SK-N-SH (cell line): ENCODE results near the gene HTR3E. TPM values are rescaled to one million over a fixed set of nuclear protein-coding genes. Genes with fewer than 3 reads are reported as not detected.

Experiments used
- CTCF ChIA-PET: fragments of 300-600, 350-600 bp; formaldehyde crosslinking; extraction: SDS; loops from one replicate; lab custom pipeline; 2021; lab: Yijun Ruan, JAX
- POLR2A ChIA-PET: fragments of 350-600 bp; sonication (Branson Sonifier 250); formaldehyde crosslinking; extraction: SDS; loops from one replicate; lab custom pipeline; 2020; ENCODE audit warnings: antibody characterized with exemption, inconsistent platforms; lab: Yijun Ruan, JAX
- DNase-seq: peaks from one replicate; pipeline ENCODE4 v3.0.0; 2012
- H2AFZ ChIP-seq: fragments of 200-600 bp; sonication (generic); 2 replicates; pipeline ENCODE4 v1.8.1; 2016; ENCODE audit warnings: antibody characterized with exemption, mild to moderate bottlenecking, low read depth
- H3F3A ChIP-seq: fragments of 200-600 bp; sonication (generic); replicated peaks from 2 replicates; pipeline ENCODE3; 2016; ENCODE audit warnings: antibody characterized with exemption, mild to moderate bottlenecking; ENCODE audit not compliant: insufficient read depth
- H3K27ac ChIP-seq, 2 experiments: fragments of 200-500 bp in 1 of 2; fragments of 200-600 bp in 1 of 2; sonication (Bioruptor generic) in 1 of 2; sonication (generic), shearing (Covaris generic) in 1 of 2; 2 replicates each; pipeline versions ENCODE4 v1.5.1 to v1.6.1; 2014 to 2016; ENCODE audit warnings: low read depth in 2 of 2, inconsistent platforms in 1 of 2, low read length in 1 of 2, mild to moderate bottlenecking in 1 of 2, mixed read lengths in 1 of 2
- H3K27me3 ChIP-seq: fragments of 200-600 bp; sonication (generic), shearing (Covaris generic); 2 replicates; pipeline ENCODE4 v1.6.1; 2016; ENCODE audit warnings: mixed run types; ENCODE audit not compliant: insufficient read depth
- H3K36me3 ChIP-seq, 2 experiments: fragments of 200-500 bp in 1 of 2; fragments of 200-600 bp in 1 of 2; sonication (Bioruptor generic) in 1 of 2; sonication (generic) in 1 of 2; replicated peaks in 1 of 2; 2 replicates each; pipeline versions ENCODE3 to v1.5.1; 2014 to 2016; ENCODE audit warnings: low read length in 1 of 2, mild to moderate bottlenecking in 1 of 2; ENCODE audit not compliant: insufficient read depth in 2 of 2, control insufficient read depth in 1 of 2
- H3K4me1 ChIP-seq, 2 experiments: fragments of 200-500 bp in 1 of 2; fragments of 200-600 bp in 1 of 2; sonication (Bioruptor generic) in 1 of 2; sonication (generic), shearing (Covaris generic) in 1 of 2; 2 replicates each; pipeline versions ENCODE4 v1.5.1 to v1.6.1; 2014 to 2016; ENCODE audit warnings: low read depth in 1 of 2, low read length in 1 of 2, mixed run types in 1 of 2; ENCODE audit not compliant: insufficient read depth in 2 of 2, control insufficient read depth in 1 of 2
- H3K4me2 ChIP-seq: fragments of 200-600 bp; sonication (generic), shearing (Covaris generic); 2 replicates; pipeline ENCODE4 v1.6.1; 2017; ENCODE audit warnings: mixed run types
- H3K4me3 ChIP-seq, 2 experiments: fragments of 200-500 bp in 1 of 2; fragments of 200-600 bp in 1 of 2; sonication (Bioruptor generic) in 1 of 2; sonication (generic), shearing (Covaris generic) in 1 of 2; 2 replicates each; pipeline versions ENCODE4 v1.5.1 to v1.8.1; 2014 to 2016; ENCODE audit warnings: low read depth in 2 of 2, inconsistent platforms in 1 of 2, low read length in 1 of 2, mild to moderate bottlenecking in 1 of 2, mixed read lengths in 1 of 2, moderate library complexity in 1 of 2
- H3K79me2 ChIP-seq: fragments of 200-600 bp; sonication (generic); 2 replicates; pipeline ENCODE4 v1.8.1; 2017; ENCODE audit warnings: mild to moderate bottlenecking; ENCODE audit not compliant: insufficient read depth
- H3K9ac ChIP-seq: fragments of 200-600 bp; sonication (generic); 2 replicates; pipeline ENCODE4 v1.6.1; 2017; ENCODE audit warnings: mixed run types
- H3K9me2 ChIP-seq: fragments of 200-600 bp; sonication (generic); 2 replicates; pipeline ENCODE4 v1.6.1; 2017; ENCODE audit warnings: mixed run types
- H3K9me3 ChIP-seq: fragments of 200-600 bp; sonication (generic); 2 replicates; pipeline ENCODE4 v1.6.1; 2017; ENCODE audit warnings: mixed run types, mild to moderate bottlenecking, moderate library complexity
- H4K20me1 ChIP-seq: fragments of 200-600 bp; sonication (generic); 2 replicates; pipeline ENCODE4 v1.6.1; 2017; ENCODE audit warnings: mild to moderate bottlenecking, mixed run types; ENCODE audit not compliant: insufficient read depth
- CTCF ChIP-seq: fragments of 200-600 bp; sonication (generic); IDR thresholded peaks from 2 replicates; pipeline ENCODE4 v1.6.1; 2017; ENCODE audit warnings: antibody characterized with exemption, mild to moderate bottlenecking, moderate library complexity
- JUND ChIP-seq: IDR thresholded peaks from 2 replicates; pipeline ENCODE4 v1.4.0; 2012
- REST ChIP-seq: IDR thresholded peaks from 2 replicates; pipeline ENCODE4 v1.6.1; 2012; ENCODE audit warnings: mild to moderate bottlenecking, low read depth, low read length, moderate library complexity
- SIN3A ChIP-seq: IDR thresholded peaks from 2 replicates; pipeline ENCODE4 v1.6.1; 2012; ENCODE audit warnings: low read depth, mild to moderate bottlenecking, low read length, moderate library complexity, borderline replicate concordance
- TAF1 ChIP-seq: IDR thresholded peaks from 2 replicates; pipeline ENCODE4 v1.6.1; 2012; ENCODE audit warnings: low read depth, mild to moderate bottlenecking, low read length, moderate library complexity, borderline replicate concordance
- TCF12 ChIP-seq: IDR thresholded peaks from 2 replicates; pipeline ENCODE4 v1.4.0; 2012
- WGBS: methylation state at CpG from one replicate; pipeline ENCODE4 v1.1.6; 2017; ENCODE audit warnings: low lambda C conversion rate; 5-methylcytosine and 5-hydroxymethylcytosine counted together
- polyA plus RNA-seq, 3 experiments: library from polyadenylated mRNA; depleted of rRNA; stranded (reverse); fragments of >200 nt; gene quantifications; 2 replicates each; pipeline ENCODE4 v1.2.3, GENCODE V29; 2012

Gene HTR3E
- polyA plus RNA-seq, 1 of the 3 experiments (the other 2 are of a cell fraction): not detected

- POLR2A ChIA-PET: no interaction called here
- H3K4me3 ChIP-seq: no peak overlapping the region
- no peaks in the 10 kb centered on the region; the same call in 1 of the 2 replicates for H3K27me3 ChIP-seq
Measured at GRCh38 chr3:184050217-184050847, 46.5 kb upstream of the HTR3E start.

GRCh38 chr3:184052767-184053166 is 44.1 kb upstream of the HTR3E start, which contains the start of gene HTR3C:
TSS of gene HTR3C (plus strand) at chr3:184053047. CDS start at chr3:184053081, 34 bp downstream.
- no peak for TF ChIP-seq REST
- CTCF ChIA-PET: no interaction called here
- H3K27ac ChIP-seq: no peak within 1 kb of the TSS
- H3K9ac ChIP-seq: no peak within 1 kb of the TSS
- H2AFZ ChIP-seq: no peak within 1 kb of the TSS
- DNase-seq: no peak
- no peaks in the 10 kb centered on the region for H4K20me1 ChIP-seq
- no peaks in the 10 kb centered on the region for H3K4me1 ChIP-seq
- H3K36me3 ChIP-seq: no peaks in the 10 kb centered on the region
- H3F3A ChIP-seq: no peaks in the 10 kb centered on the region
- H3K4me2 ChIP-seq: no peak within 1 kb of the TSS
- 51% methylated on average over 2 of the region's 4 CpGs for WGBS
- H3K27me3 ChIP-seq: no peaks in the 10 kb centered on the region; the same call in 1 of the 2 replicates
- H3K4me3 ChIP-seq: no peak within 1 kb of the TSS
- H3K9me3 ChIP-seq: no peaks in the 10 kb centered on the region
- no peaks in the 10 kb centered on the region for H3K79me2 ChIP-seq
- POLR2A ChIA-PET: no interaction called here
- no peaks in the 10 kb centered on the region for H3K9me2 ChIP-seq

More at GRCh38 chr3:184050217-184050847, 46.5 kb upstream of the HTR3E start:
- Histone ChIP-seq H4K20me1 (no peaks in the 10 kb centered on the region), H3F3A (no peaks in the 10 kb centered on the region), H3K27ac (no peak overlapping the region), H3K4me2 (no peak overlapping the region), H3K4me1 (no peaks in the 10 kb centered on the region), H3K9me2 (no peaks in the 10 kb centered on the region), H3K9me3 (no peaks in the 10 kb centered on the region), H3K36me3 (no peaks in the 10 kb centered on the region), H3K79me2 (no peaks in the 10 kb centered on the region), H3K9ac (no peak overlapping the region), H2AFZ (no peak overlapping the region)
- DNase-seq: no peak
- 84% methylated on average over 7 of the region's 7 CpGs for WGBS
- CTCF ChIA-PET: interaction anchor here (1.0 kb wide), 1 partner anchor 209 kb away, joined by 3 read pairs; no protein-coding TSS in a partner anchor
- TF ChIP-seq JUND: no peak
- no peak for TF ChIP-seq SIN3A
- TF ChIP-seq TCF12: no peak
- no peak for TF ChIP-seq TAF1
- no peak for TF ChIP-seq CTCF
